K562 (cell line): ENCODE results near the gene PRPF38A. TPM values are rescaled to one million over a fixed set of nuclear protein-coding genes. Genes with fewer than 3 reads are reported as not detected.
A peak's percentile ranks its signal among the peaks of the same experiment; 100 is the strongest.

Experiments
- ATAC-seq: fragments of 200-7000 bp; cut with Tn5 transposase; 3 replicates; pipeline ENCODE4 v1.9.1; 2020; ENCODE audit warnings: moderate library complexity
- BruUV-seq: library from RNA; stranded (reverse); fragments of 400-500 nt; replicated peaks from 2 replicates; lab custom pipeline; 2021; lab: Mats Ljungman, UMichigan
- CTCF ChIA-PET: fragments of 300-600 bp; formaldehyde crosslinking; extraction: SDS; loops from one replicate; lab custom pipeline; 2021; ENCODE audit warnings: low intra/inter-chr PET ratio; lab: Yijun Ruan, JAX
- POLR2A ChIA-PET: fragments of 300-600, 350-650 bp; sonication (Branson Sonifier 250); formaldehyde crosslinking; extraction: SDS; loops from one replicate; lab custom pipeline; 2021; ENCODE audit warnings: antibody characterized with exemption, inconsistent platforms; lab: Yijun Ruan, JAX
- DNase-seq, 4 experiments: peaks; one replicate each; pipeline versions ENCODE4 v3.0.0 to v3.0.0-alpha.2; 2011 to 2018; ENCODE audit warnings: low spot score in 3 of 4, mixed read lengths in 3 of 4; ENCODE audit errors: extremely low read depth in 1 of 4
- FAIRE-seq: peaks from 2 replicates; lab custom pipeline; 2011; peaks lifted over from hg19 to GRCh38; lab: Jason Lieb, UNC
- H2AFZ ChIP-seq: 2 replicates; pipeline ENCODE4 v1.6.0; 2011; ENCODE audit warnings: low read depth, low read length, control low read depth, inconsistent platforms
- H3K27ac ChIP-seq: fragments of 200-600 bp; 3 replicates; pipeline ENCODE4 v1.8.0; 2011; ENCODE audit warnings: low read depth, mild to moderate bottlenecking, control low read depth, inconsistent platforms, low read length, moderate library complexity, mixed read lengths; ENCODE audit errors: extremely low read depth
- H3K27me3 ChIP-seq, 2 experiments: fragments of 300-600 bp in 1 of 2; 2 replicates in 1 of 2; 3 replicates in 1 of 2; pipeline versions ENCODE4 v1.6.0 to v1.8.0; 2011; ENCODE audit warnings: inconsistent platforms in 2 of 2, low read length in 2 of 2, mild to moderate bottlenecking in 1 of 2, mixed read lengths in 1 of 2, moderate library complexity in 1 of 2; ENCODE audit not compliant: control insufficient read depth in 2 of 2, insufficient read depth in 2 of 2
- H3K36me3 ChIP-seq: fragments of 300-600 bp; 3 replicates; pipeline ENCODE4 v1.8.0; 2011; ENCODE audit warnings: mild to moderate bottlenecking, low read length, inconsistent platforms; ENCODE audit not compliant: control insufficient read depth, insufficient read depth
- H3K4me1 ChIP-seq, 2 experiments: fragments of 200-600 bp in 1 of 2; replicated peaks in 1 of 2; 2 replicates in 1 of 2; 3 replicates in 1 of 2; pipeline versions ENCODE4 v1.5.1 to v1.8.0; 2011; ENCODE audit warnings: inconsistent platforms in 2 of 2, low read length in 2 of 2, mild to moderate bottlenecking in 1 of 2, mixed read lengths in 1 of 2, moderate library complexity in 1 of 2; ENCODE audit not compliant: control insufficient read depth in 2 of 2, insufficient read depth in 2 of 2
- H3K4me2 ChIP-seq: 2 replicates; pipeline ENCODE4 v1.6.1; 2011; ENCODE audit warnings: low read length, control low read depth, inconsistent platforms, mixed read lengths; ENCODE audit not compliant: insufficient read depth
- H3K4me3 ChIP-seq: fragments of 200-600 bp; sonication (generic), shearing (Covaris generic); 2 replicates; pipeline ENCODE4 v1.5.1; 2016; ENCODE audit warnings: control low read depth, inconsistent platforms
- H3K79me2 ChIP-seq: fragments of 200-600 bp; 3 replicates; pipeline ENCODE4 v1.8.0; 2011; ENCODE audit warnings: low read length, inconsistent platforms; ENCODE audit not compliant: control insufficient read depth, insufficient read depth
- H3K9ac ChIP-seq, 2 experiments: 2 replicates each; pipeline versions ENCODE4 v1.6.0 to v1.6.1; 2011; ENCODE audit warnings: low read depth in 2 of 2, low read length in 2 of 2, control low read depth in 1 of 2, inconsistent platforms in 1 of 2, mild to moderate bottlenecking in 1 of 2, mixed read lengths in 1 of 2; ENCODE audit not compliant: insufficient read depth in 1 of 2
- H3K9me1 ChIP-seq: one replicate; pipeline ENCODE4 v1.6.0; 2011; ENCODE audit warnings: inconsistent platforms, mild to moderate bottlenecking, low read length, moderate library complexity; ENCODE audit not compliant: control insufficient read depth, insufficient read depth
- H3K9me3 ChIP-seq: replicated peaks from 2 replicates; pipeline ENCODE4 v1.5.1; 2011; ENCODE audit warnings: low read depth, low read length, inconsistent platforms; ENCODE audit not compliant: control insufficient read depth, insufficient read depth
- H4K20me1 ChIP-seq: replicated peaks from 2 replicates; pipeline ENCODE4 v1.6.1; 2011; ENCODE audit warnings: low read length, inconsistent platforms, mixed read lengths; ENCODE audit not compliant: control insufficient read depth, insufficient read depth
- CBX1 ChIP-seq: sonication (generic); IDR thresholded peaks from 2 replicates; pipeline ENCODE4 v1.6.1; 2016; ENCODE audit warnings: antibody characterized with exemption, low read depth, mild to moderate bottlenecking
- ELF4 ChIP-seq: fragments of 450-650 bp; formaldehyde crosslinking; IDR thresholded peaks from 2 replicates; pipeline ENCODE4 v1.4.0; 2022; ENCODE audit warnings: missing genetic modification characterization
- HNRNPL ChIP-seq: fragments of 200-400 bp; formaldehyde crosslinking; IDR thresholded peaks from 2 replicates; pipeline ENCODE4 v1.6.1; 2017; ENCODE audit warnings: low read depth, mild to moderate bottlenecking, low read length
- POLR2H ChIP-seq: IDR thresholded peaks from 2 replicates; pipeline ENCODE4 v1.6.1; 2016; ENCODE audit warnings: missing genetic modification characterization, low read depth, mild to moderate bottlenecking, control low read depth, missing compliant biosample characterization, moderate library complexity
- PRMT5 ChIP-seq: sonication (generic); formaldehyde crosslinking; IDR thresholded peaks from 2 replicates; pipeline ENCODE4 v1.5.0; 2020; ENCODE audit warnings: missing genetic modification reagents
- SUPT5H ChIP-seq: fragments of 450-650 bp; IDR thresholded peaks from 2 replicates; pipeline ENCODE4 v1.6.1; 2016
- WGBS: fragments of 100-300 bp; shearing (Covaris generic); methylation state at CpG from one replicate; pipeline ENCODE4 v1.1.6; 2016; ENCODE audit warnings: low coverage, mixed read lengths; ENCODE audit not compliant: insufficient coverage; ENCODE audit errors: missing lambda C conversion rate; 5-methylcytosine and 5-hydroxymethylcytosine counted together
- in situ Hi-C: fragments of 300-500 bp; cut with MboI; formaldehyde crosslinking; loops from 4 replicates; pipeline ENCODE4 v1.15.0; 2018; ENCODE audit warnings: inconsistent platforms, mixed read lengths
- intact Hi-C: fragments of 100-400 bp; cut with micrococcal nuclease; formaldehyde crosslinking; loops from 2 replicates; pipeline ENCODE4 v1.14.2; 2022
- polyA plus RNA-seq, 8 experiments: library from polyadenylated mRNA; depleted of rRNA in 4 of 8; stranded (reverse) in 5 of 8; unstranded in 3 of 8; fragments of >200 nt; fragmentation: Nextera tagmentation in 2 of 8; fragmentation: Illumina TruSeq in 1 of 8; extraction: Ambion mirVana in 2 of 8; extraction: Trizol in 1 of 8; gene quantifications; 2 replicates each; pipeline versions ENCODE4 v1.2.1 to v1.2.3, GENCODE V29; 2011 to 2014; ENCODE audit warnings: inconsistent platforms in 1 of 8, missing spikeins in 1 of 8
- total RNA-seq, 7 experiments: library from RNA; depleted of rRNA in 6 of 7; stranded (reverse); fragments of >200 nt in 6 of 7; fragmentation: Illumina TruSeq in 2 of 7; extraction: Trizol in 2 of 7; gene quantifications; 2 replicates each; pipeline versions ENCODE4 v1.2.1 to v1.2.3, GENCODE V29; 2011 to 2021; ENCODE audit warnings: low replicate concordance in 1 of 7
- TF ChIP-seq, protein P1 (sequence below): sonication (generic); formaldehyde crosslinking; IDR thresholded peaks from 2 replicates; pipeline ENCODE4 v1.8.0; 2022; ENCODE audit warnings: mild to moderate bottlenecking, missing genetic modification reagents
- TF ChIP-seq, protein P2 (sequence below): fragments of 250-450 bp; sonication (Bioruptor Pico); IDR thresholded peaks from 2 replicates; pipeline ENCODE4 v1.8.0; 2021; ENCODE audit warnings: mild to moderate bottlenecking, moderate library complexity
- TF ChIP-seq, protein P3 (sequence below): conservative IDR thresholded peaks from 2 replicates; pipeline ENCODE4 v1.6.1; 2011; ENCODE audit warnings: low read depth, mild to moderate bottlenecking, low read length; ENCODE audit not compliant: control insufficient read depth

PRPF38A gene
- total and polyA plus RNA-seq, 9 of the 15 experiments (the other 6 are each of a cell fraction or from before 2014, with no cell fraction given): 53.6 to 198 (median 89.2) TPM

DNA sequence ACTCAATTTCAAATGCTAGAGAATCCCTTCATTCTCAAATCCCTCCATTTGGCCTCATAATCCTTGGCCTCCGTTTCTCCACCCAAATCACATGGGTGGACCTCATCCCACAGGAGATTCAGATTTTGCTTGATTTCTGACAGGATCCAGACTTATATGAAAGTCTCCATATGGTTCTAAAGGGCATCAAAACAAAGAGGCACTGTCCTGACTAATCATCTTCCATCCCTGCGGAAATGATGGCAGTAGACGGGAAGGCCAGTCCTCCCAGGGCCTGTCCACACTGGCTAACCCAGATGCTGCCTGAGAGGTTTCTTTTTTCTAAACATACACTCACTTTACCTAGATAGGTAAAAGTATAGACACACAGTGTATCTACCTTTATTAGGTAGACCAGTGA is 19.0 kb upstream of the PRPF38A start:
- FAIRE-seq (no peak), DNase-seq (no peak), ATAC-seq (no peak)
- in situ Hi-C loops: no loop called here
- 88% methylated on average over 3 of the region's 3 CpGs for WGBS
- no peaks in the 10 kb centered on the region for H3K4me1 ChIP-seq
- H3K4me2 ChIP-seq: no peak overlapping the region
- ChIA-PET POLR2A (interaction anchor here (1.7 kb wide), 1 partner anchor 18 kb away, joined by 3 read pairs; no protein-coding TSS in a partner anchor), CTCF (no interaction called here)
- H3K36me3 ChIP-seq: peaks cover 99% of the 10 kb centered on the region
- H3K9me3 ChIP-seq: no peaks in the 10 kb centered on the region
- H3K27ac ChIP-seq: no peak overlapping the region
- no peaks in the 10 kb centered on the region for H3K27me3 ChIP-seq
- H3K79me2 ChIP-seq: peaks cover 16% of the 10 kb centered on the region; the same call in 2 of the 3 replicates
- no TSS peak for BruUV-seq
- TF ChIP-seq HNRNPL: no peak
- no peak for TF ChIP-seq PRMT5 (CRISPR knock-in tag)
- no peak for TF ChIP-seq ELF4 (CRISPR knock-in tag)
- no peak overlapping the region for H3K9ac ChIP-seq
- intact Hi-C loops: no loop called here
- H3K9me1 ChIP-seq: no peaks in the 10 kb centered on the region
- no peaks in the 10 kb centered on the region; the same call in 1 of the 2 replicates for H4K20me1 ChIP-seq
- no peak overlapping the region for H3K4me3 ChIP-seq
- H2AFZ ChIP-seq: no peak overlapping the region

DNA sequence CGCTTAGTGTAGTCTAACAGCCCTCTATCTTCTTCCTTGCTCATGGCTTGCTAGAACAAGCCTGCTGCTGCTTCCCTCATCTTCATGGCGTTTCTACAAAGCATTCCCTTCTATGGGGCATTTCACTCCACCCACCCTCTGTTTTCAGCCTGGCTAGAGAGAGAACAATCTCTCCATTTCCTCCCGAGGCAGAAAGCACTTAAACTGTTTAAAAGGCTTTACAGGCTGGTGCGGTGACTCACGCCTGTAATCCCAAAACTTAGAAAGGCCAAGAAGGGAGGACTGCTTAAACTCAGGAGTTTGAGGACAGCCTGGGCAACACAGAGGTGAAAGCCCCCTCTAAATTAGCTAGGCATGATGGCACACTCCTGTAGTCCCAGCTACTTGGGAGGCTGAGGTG is 17.9 kb upstream of the PRPF38A start:
- WGBS: 92% methylated on average over 5 of the region's 5 CpGs
- CTCF ChIA-PET: no interaction called here
- ATAC-seq: no peak
- TF ChIP-seq SUPT5H: peak; percentile 40
- TF ChIP-seq, protein P1, sequence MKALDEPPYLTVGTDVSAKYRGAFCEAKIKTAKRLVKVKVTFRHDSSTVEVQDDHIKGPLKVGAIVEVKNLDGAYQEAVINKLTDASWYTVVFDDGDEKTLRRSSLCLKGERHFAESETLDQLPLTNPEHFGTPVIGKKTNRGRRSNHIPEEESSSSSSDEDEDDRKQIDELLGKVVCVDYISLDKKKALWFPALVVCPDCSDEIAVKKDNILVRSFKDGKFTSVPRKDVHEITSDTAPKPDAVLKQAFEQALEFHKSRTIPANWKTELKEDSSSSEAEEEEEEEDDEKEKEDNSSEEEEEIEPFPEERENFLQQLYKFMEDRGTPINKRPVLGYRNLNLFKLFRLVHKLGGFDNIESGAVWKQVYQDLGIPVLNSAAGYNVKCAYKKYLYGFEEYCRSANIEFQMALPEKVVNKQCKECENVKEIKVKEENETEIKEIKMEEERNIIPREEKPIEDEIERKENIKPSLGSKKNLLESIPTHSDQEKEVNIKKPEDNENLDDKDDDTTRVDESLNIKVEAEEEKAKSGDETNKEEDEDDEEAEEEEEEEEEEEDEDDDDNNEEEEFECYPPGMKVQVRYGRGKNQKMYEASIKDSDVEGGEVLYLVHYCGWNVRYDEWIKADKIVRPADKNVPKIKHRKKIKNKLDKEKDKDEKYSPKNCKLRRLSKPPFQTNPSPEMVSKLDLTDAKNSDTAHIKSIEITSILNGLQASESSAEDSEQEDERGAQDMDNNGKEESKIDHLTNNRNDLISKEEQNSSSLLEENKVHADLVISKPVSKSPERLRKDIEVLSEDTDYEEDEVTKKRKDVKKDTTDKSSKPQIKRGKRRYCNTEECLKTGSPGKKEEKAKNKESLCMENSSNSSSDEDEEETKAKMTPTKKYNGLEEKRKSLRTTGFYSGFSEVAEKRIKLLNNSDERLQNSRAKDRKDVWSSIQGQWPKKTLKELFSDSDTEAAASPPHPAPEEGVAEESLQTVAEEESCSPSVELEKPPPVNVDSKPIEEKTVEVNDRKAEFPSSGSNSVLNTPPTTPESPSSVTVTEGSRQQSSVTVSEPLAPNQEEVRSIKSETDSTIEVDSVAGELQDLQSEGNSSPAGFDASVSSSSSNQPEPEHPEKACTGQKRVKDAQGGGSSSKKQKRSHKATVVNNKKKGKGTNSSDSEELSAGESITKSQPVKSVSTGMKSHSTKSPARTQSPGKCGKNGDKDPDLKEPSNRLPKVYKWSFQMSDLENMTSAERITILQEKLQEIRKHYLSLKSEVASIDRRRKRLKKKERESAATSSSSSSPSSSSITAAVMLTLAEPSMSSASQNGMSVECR (CRISPR knock-in tag): no peak
- TF ChIP-seq CBX1: no peak
- TF ChIP-seq, protein P2, sequence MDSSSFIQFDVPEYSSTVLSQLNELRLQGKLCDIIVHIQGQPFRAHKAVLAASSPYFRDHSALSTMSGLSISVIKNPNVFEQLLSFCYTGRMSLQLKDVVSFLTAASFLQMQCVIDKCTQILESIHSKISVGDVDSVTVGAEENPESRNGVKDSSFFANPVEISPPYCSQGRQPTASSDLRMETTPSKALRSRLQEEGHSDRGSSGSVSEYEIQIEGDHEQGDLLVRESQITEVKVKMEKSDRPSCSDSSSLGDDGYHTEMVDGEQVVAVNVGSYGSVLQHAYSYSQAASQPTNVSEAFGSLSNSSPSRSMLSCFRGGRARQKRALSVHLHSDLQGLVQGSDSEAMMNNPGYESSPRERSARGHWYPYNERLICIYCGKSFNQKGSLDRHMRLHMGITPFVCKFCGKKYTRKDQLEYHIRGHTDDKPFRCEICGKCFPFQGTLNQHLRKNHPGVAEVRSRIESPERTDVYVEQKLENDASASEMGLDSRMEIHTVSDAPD: no peak
- no peak for TF ChIP-seq POLR2H
- TF ChIP-seq, protein P3, sequence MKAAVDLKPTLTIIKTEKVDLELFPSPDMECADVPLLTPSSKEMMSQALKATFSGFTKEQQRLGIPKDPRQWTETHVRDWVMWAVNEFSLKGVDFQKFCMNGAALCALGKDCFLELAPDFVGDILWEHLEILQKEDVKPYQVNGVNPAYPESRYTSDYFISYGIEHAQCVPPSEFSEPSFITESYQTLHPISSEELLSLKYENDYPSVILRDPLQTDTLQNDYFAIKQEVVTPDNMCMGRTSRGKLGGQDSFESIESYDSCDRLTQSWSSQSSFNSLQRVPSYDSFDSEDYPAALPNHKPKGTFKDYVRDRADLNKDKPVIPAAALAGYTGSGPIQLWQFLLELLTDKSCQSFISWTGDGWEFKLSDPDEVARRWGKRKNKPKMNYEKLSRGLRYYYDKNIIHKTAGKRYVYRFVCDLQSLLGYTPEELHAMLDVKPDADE: no peak

More for the DNA sequence above, 17.9 kb upstream of the PRPF38A start:
- no peak overlapping the region for H3K9ac ChIP-seq
- H3K36me3 ChIP-seq: peaks cover 95% of the 10 kb centered on the region
- H3K9me3 ChIP-seq: no peaks in the 10 kb centered on the region
- no peak overlapping the region for H3K27ac ChIP-seq
- no peak for DNase-seq
- peaks cover 16% of the 10 kb centered on the region for H3K79me2 ChIP-seq
- no peak for FAIRE-seq
- H4K20me1 ChIP-seq: no peaks in the 10 kb centered on the region; the same call in 1 of the 2 replicates
- no peak overlapping the region for H3K4me2 ChIP-seq
- in situ Hi-C loops: no loop called here
- POLR2A ChIA-PET: interaction anchor here (1.0 to 1.6 kb wide), 2 partner anchors 10 to 21 kb away, joined by 6 to 9 read pairs; partner anchors contain the start of gene CC2D1B
- H3K27me3 ChIP-seq: no peaks in the 10 kb centered on the region
- no peak overlapping the region for H2AFZ ChIP-seq
- intact Hi-C loops: no loop called here
- H3K9me1 ChIP-seq: no peaks in the 10 kb centered on the region
- H3K4me1 ChIP-seq: no peaks in the 10 kb centered on the region
- BruUV-seq: no TSS peak
- no peak overlapping the region for H3K4me3 ChIP-seq
